Measurements from ENCODE around the gene MTOR.
"Not testable (repeated sequence)": the region's sequence is repeated elsewhere in the genome, so short reads cannot be mapped to it uniquely, and the experiment has no call there.

DNA sequence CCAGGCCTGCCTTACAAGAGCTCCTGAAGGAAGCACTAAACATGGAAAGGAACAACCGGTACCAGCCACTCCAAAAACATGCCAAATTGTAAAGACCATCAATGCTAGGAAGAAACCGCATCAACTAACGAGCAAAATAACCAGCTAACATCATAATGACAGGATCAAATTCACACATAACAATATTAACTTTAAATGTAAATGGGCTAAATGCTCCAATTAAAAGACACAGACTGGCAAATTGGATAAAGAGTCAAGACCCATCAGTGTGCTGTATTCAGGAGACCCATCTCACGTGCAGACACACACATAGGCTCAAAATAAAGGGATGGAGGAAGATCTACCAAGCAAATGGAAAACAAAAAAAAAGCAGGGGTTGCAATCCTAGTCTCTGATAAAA is 99.6 kb downstream of the MTOR start:
- TF ChIP-seq, protein P1, sequence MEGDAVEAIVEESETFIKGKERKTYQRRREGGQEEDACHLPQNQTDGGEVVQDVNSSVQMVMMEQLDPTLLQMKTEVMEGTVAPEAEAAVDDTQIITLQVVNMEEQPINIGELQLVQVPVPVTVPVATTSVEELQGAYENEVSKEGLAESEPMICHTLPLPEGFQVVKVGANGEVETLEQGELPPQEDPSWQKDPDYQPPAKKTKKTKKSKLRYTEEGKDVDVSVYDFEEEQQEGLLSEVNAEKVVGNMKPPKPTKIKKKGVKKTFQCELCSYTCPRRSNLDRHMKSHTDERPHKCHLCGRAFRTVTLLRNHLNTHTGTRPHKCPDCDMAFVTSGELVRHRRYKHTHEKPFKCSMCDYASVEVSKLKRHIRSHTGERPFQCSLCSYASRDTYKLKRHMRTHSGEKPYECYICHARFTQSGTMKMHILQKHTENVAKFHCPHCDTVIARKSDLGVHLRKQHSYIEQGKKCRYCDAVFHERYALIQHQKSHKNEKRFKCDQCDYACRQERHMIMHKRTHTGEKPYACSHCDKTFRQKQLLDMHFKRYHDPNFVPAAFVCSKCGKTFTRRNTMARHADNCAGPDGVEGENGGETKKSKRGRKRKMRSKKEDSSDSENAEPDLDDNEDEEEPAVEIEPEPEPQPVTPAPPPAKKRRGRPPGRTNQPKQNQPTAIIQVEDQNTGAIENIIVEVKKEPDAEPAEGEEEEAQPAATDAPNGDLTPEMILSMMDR (IDR thresholded peaks at IDR 0.05): not testable (repeated sequence)
- TF ChIP-seq POLR2A (IDR thresholded peaks at IDR 0.05): not testable (repeated sequence)
